ENCODE results near the gene CREB3L2. TPM values are rescaled to one million over a fixed set of nuclear protein-coding genes. Genes with fewer than 3 reads are reported as not detected.

Gene CREB3L2
- total RNA-seq, 2 experiments from 2014 or later, result 22.7 to 79.0 TPM

GRCh38 chr7:137950263-137950621 is 51.6 kb downstream of the CREB3L2 start:
- H3K36me3 ChIP-seq (ENCODE audit: insufficient read depth, low read length), result 0 out of 2 replicates have a peak, but pooled peaks cover 3% of the 10 kb centered on the region
- BruUV-seq (replicated peaks), result no TSS peak
- no peaks in the 10 kb centered on the region for H3K9me3 ChIP-seq (ENCODE audit: low read length)
- no peaks in the 10 kb centered on the region for H3K9me2 ChIP-seq (ENCODE audit: insufficient read depth, low read length)
- POLR2A ChIA-PET, result interaction anchor here (0.6 to 1.9 kb wide), 7 partner anchors 8 to 52 kb away, joined by 3 to 6 read pairs (median 4); partner anchors contain the start of gene CREB3L2
- no peak overlapping the region for H3K4me3 ChIP-seq (ENCODE audit: low read depth, low read length, poor library complexity, severe bottlenecking)
- no peak for DNase-seq (ENCODE audit: low spot score)
- H3K4me2 ChIP-seq (ENCODE audit: low read length), result no peak overlapping the region
- H3K27ac ChIP-seq (ENCODE audit: low read depth, low read length, poor library complexity, severe bottlenecking), result no peak overlapping the region
- intact Hi-C loops (cut with micrococcal nuclease; ENCODE audit: unreplicated experiment), result no loop called here
- CTCF ChIA-PET (ENCODE audit: unreplicated experiment), result interaction anchor here (1.1 kb wide), 1 partner anchor 32 kb away, joined by 3 read pairs; no protein-coding TSS in a partner anchor
- no peaks in the 10 kb centered on the region for H3K79me2 ChIP-seq (ENCODE audit: insufficient read depth, low read depth, low read length)
- no peak overlapping the region for H2AFZ ChIP-seq (ENCODE audit: low read length)
- H4K20me1 ChIP-seq (ENCODE audit: insufficient read depth, low read length), result no peaks in the 10 kb centered on the region
- TF ChIP-seq, protein P1, sequence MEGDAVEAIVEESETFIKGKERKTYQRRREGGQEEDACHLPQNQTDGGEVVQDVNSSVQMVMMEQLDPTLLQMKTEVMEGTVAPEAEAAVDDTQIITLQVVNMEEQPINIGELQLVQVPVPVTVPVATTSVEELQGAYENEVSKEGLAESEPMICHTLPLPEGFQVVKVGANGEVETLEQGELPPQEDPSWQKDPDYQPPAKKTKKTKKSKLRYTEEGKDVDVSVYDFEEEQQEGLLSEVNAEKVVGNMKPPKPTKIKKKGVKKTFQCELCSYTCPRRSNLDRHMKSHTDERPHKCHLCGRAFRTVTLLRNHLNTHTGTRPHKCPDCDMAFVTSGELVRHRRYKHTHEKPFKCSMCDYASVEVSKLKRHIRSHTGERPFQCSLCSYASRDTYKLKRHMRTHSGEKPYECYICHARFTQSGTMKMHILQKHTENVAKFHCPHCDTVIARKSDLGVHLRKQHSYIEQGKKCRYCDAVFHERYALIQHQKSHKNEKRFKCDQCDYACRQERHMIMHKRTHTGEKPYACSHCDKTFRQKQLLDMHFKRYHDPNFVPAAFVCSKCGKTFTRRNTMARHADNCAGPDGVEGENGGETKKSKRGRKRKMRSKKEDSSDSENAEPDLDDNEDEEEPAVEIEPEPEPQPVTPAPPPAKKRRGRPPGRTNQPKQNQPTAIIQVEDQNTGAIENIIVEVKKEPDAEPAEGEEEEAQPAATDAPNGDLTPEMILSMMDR (conservative IDR thresholded peaks at IDR 0.05; ENCODE audit: low read length), result no peak
- TF ChIP-seq EZH2phosphoT487 (IDR thresholded peaks at IDR 0.05; ENCODE audit: borderline replicate concordance, low read depth, low read length), result no peak
- no peaks in the 10 kb centered on the region for H3K4me1 ChIP-seq (ENCODE audit: insufficient read depth, low read length, poor library complexity, severe bottlenecking)

- H3K9me3 ChIP-seq (ENCODE audit: low read length), result no peaks in the 10 kb centered on the region
- TF ChIP-seq, protein P1 (conservative IDR thresholded peaks at IDR 0.05; ENCODE audit: low read length), result no peak
- no peak for TF ChIP-seq EZH2phosphoT487 (IDR thresholded peaks at IDR 0.05; ENCODE audit: borderline replicate concordance, low read depth, low read length)
- 0 out of 2 replicates have a peak, but pooled peaks cover 3% of the 10 kb centered on the region for H3K36me3 ChIP-seq (ENCODE audit: insufficient read depth, low read length)
- ChIA-PET POLR2A (interaction anchor here (0.6 to 1.9 kb wide), 6 partner anchors 8 to 52 kb away, joined by 3 to 6 read pairs (median 4); partner anchors contain the start of gene CREB3L2), CTCF (ENCODE audit: unreplicated experiment) (interaction anchor here (1.1 kb wide), 1 partner anchor 32 kb away, joined by 3 read pairs; no protein-coding TSS in a partner anchor)
- DNase-seq (ENCODE audit: low spot score), result no peak
- intact Hi-C loops (cut with micrococcal nuclease; ENCODE audit: unreplicated experiment), result no loop called here
- H3K4me3 ChIP-seq (ENCODE audit: low read depth, low read length, poor library complexity, severe bottlenecking), result no peak overlapping the region
- H3K27ac ChIP-seq (ENCODE audit: low read depth, low read length, poor library complexity, severe bottlenecking), result no peak overlapping the region
- no peak overlapping the region for H2AFZ ChIP-seq (ENCODE audit: low read length)
- no peaks in the 10 kb centered on the region for H3K4me1 ChIP-seq (ENCODE audit: insufficient read depth, low read length, poor library complexity, severe bottlenecking)
- H4K20me1 ChIP-seq (ENCODE audit: insufficient read depth, low read length), result no peaks in the 10 kb centered on the region
- no peaks in the 10 kb centered on the region for H3K9me2 ChIP-seq (ENCODE audit: insufficient read depth, low read length)
- BruUV-seq (replicated peaks), result no TSS peak
- no peak overlapping the region for H3K4me2 ChIP-seq (ENCODE audit: low read length)
- H3K79me2 ChIP-seq (ENCODE audit: insufficient read depth, low read depth, low read length), result no peaks in the 10 kb centered on the region
These were observed 52.2 kb downstream of the CREB3L2 start for GRCh38 chr7:137949416-137950262.

All from OCI-LY7 (cell line).